Loucy (cell line): Measurements from ENCODE around the gene GBA2.

Source experiments
- H2AFZ ChIP-seq: fragments of 200-600 bp; sonication (generic); 2 replicates; pipeline ENCODE4 v1.6.0; 2016; ENCODE audit warnings: antibody characterized with exemption, mild to moderate bottlenecking, low read length, moderate library complexity
- H3F3A ChIP-seq: fragments of 200-600 bp; 2 replicates; pipeline ENCODE4 v1.6.0; 2016; ENCODE audit warnings: antibody characterized with exemption, low read depth, mild to moderate bottlenecking
- H3K27me3 ChIP-seq: fragments of 200-600 bp; sonication (generic); 2 replicates; pipeline ENCODE4 v1.6.1; 2014; ENCODE audit warnings: low read length, mild to moderate bottlenecking; ENCODE audit not compliant: insufficient read depth, poor library complexity, severe bottlenecking
- H3K36me3 ChIP-seq: fragments of 200-600 bp; sonication (generic); 2 replicates; pipeline ENCODE4 v1.6.1; 2016; ENCODE audit warnings: low read length; ENCODE audit not compliant: insufficient read depth
- H3K4me1 ChIP-seq: fragments of 200-600 bp; sonication (generic); 2 replicates; pipeline ENCODE4 v1.5.1; 2014; ENCODE audit warnings: low read length, mild to moderate bottlenecking; ENCODE audit not compliant: insufficient read depth, poor library complexity, severe bottlenecking
- H3K4me2 ChIP-seq: fragments of 200-600 bp; sonication (generic); 2 replicates; pipeline ENCODE4 v1.6.0; 2014; ENCODE audit warnings: antibody characterized with exemption, low read length, low read depth, mild to moderate bottlenecking; ENCODE audit not compliant: poor library complexity, severe bottlenecking
- H3K4me3 ChIP-seq: fragments of 200-600 bp; sonication (generic); 2 replicates; pipeline ENCODE4 v1.5.1; 2014; ENCODE audit warnings: low read length, mild to moderate bottlenecking, mixed read lengths; ENCODE audit not compliant: poor library complexity, severe bottlenecking
- H3K79me2 ChIP-seq: fragments of 200-600 bp; sonication (generic); 2 replicates; pipeline ENCODE4 v1.6.1; 2014; ENCODE audit warnings: low read length; ENCODE audit not compliant: insufficient read depth
- H3K9ac ChIP-seq: fragments of 200-600 bp; sonication (generic); 2 replicates; pipeline ENCODE4 v1.6.0; 2014; ENCODE audit warnings: mild to moderate bottlenecking, low read depth, low read length, moderate library complexity; ENCODE audit not compliant: poor library complexity, severe bottlenecking
- H3K9me2 ChIP-seq: fragments of 200-600 bp; sonication (generic); replicated peaks from 2 replicates; pipeline ENCODE4 v1.6.1; 2016; ENCODE audit warnings: low read depth, low read length, mixed read lengths
- H3K9me3 ChIP-seq: fragments of 200-600 bp; sonication (generic); 2 replicates; pipeline ENCODE4 v1.6.1; 2014; ENCODE audit warnings: mild to moderate bottlenecking, antibody characterized with exemption, low read length, low read depth; ENCODE audit not compliant: insufficient read depth
- H4K20me1 ChIP-seq: fragments of 200-600 bp; sonication (generic); 2 replicates; pipeline ENCODE4 v1.6.0; 2014; ENCODE audit warnings: antibody characterized with exemption, low read length, mild to moderate bottlenecking; ENCODE audit not compliant: insufficient read depth, poor library complexity, severe bottlenecking
- CTCF ChIP-seq: fragments of 200-600 bp; sonication (generic); conservative IDR thresholded peaks from 2 replicates; pipeline ENCODE4 v1.5.1; 2014; ENCODE audit warnings: mild to moderate bottlenecking, antibody characterized with exemption, low read length
- EZH2phosphoT487 ChIP-seq: fragments of 200-600 bp; IDR thresholded peaks from 2 replicates; pipeline ENCODE4 v1.6.1; 2018; ENCODE audit warnings: antibody characterized with exemption, mild to moderate bottlenecking, moderate library complexity, borderline replicate concordance

The GBA2 gene

GRCh38 chr9:35793461-35793860 lies 44.4 kb upstream of the GBA2 start:
- H3F3A ChIP-seq: no peaks in the 10 kb centered on the region
- H3K4me2 ChIP-seq: no peak overlapping the region
- H3K9ac ChIP-seq: no peak overlapping the region
- no peaks in the 10 kb centered on the region for H3K27me3 ChIP-seq
- no peaks in the 10 kb centered on the region for H4K20me1 ChIP-seq
- no peaks in the 10 kb centered on the region for H3K79me2 ChIP-seq
- TF ChIP-seq CTCF: no peak
- TF ChIP-seq EZH2phosphoT487: no peak
- no peaks in the 10 kb centered on the region for H3K9me3 ChIP-seq
- H3K4me3 ChIP-seq: no peak overlapping the region
- H3K36me3 ChIP-seq: peaks cover 9% of the 10 kb centered on the region; the same call in 1 of the 2 replicates
- H2AFZ ChIP-seq: no peak overlapping the region
- H3K9me2 ChIP-seq: no peaks in the 10 kb centered on the region
- H3K4me1 ChIP-seq: peaks cover 11% of the 10 kb centered on the region

- Histone ChIP-seq H3K9me3 (no peaks in the 10 kb centered on the region), H3K9ac (no peak overlapping the region), H3K27me3 (no peaks in the 10 kb centered on the region), H3K79me2 (no peaks in the 10 kb centered on the region), H3K4me2 (no peak overlapping the region), H3F3A (no peaks in the 10 kb centered on the region), H3K4me1 (peaks cover 7% of the 10 kb centered on the region), H4K20me1 (no peaks in the 10 kb centered on the region), H3K9me2 (no peaks in the 10 kb centered on the region), H3K4me3 (no peak overlapping the region), H3K36me3 (peaks cover 9% of the 10 kb centered on the region; the same call in 1 of the 2 replicates), H2AFZ (no peak overlapping the region)
- TF ChIP-seq CTCF (no peak), EZH2phosphoT487 (no peak)
These were observed 43.8 kb upstream of the GBA2 start for GRCh38 chr9:35792826-35793225.

GRCh38 chr9:35792024-35792813 lies 43.2 kb upstream of the GBA2 start:
- Histone ChIP-seq H2AFZ (no peak overlapping the region), H3F3A (no peaks in the 10 kb centered on the region), H3K27me3 (no peaks in the 10 kb centered on the region), H3K9me2 (no peaks in the 10 kb centered on the region), H3K4me2 (no peak overlapping the region), H3K36me3 (peaks cover 9% of the 10 kb centered on the region; the same call in 1 of the 2 replicates), H3K4me1 (peaks cover 7% of the 10 kb centered on the region), H3K9me3 (no peaks in the 10 kb centered on the region), H3K9ac (no peak overlapping the region), H3K79me2 (no peaks in the 10 kb centered on the region), H3K4me3 (no peak overlapping the region), H4K20me1 (no peaks in the 10 kb centered on the region)
- no peak for TF ChIP-seq EZH2phosphoT487
- TF ChIP-seq CTCF: no peak
